Calu3 (cell line): ENCODE data around the gene PAX8. TPM values are rescaled to one million over a fixed set of nuclear protein-coding genes. Genes with fewer than 3 reads are reported as not detected.
"Not testable (repeated sequence)": the region's sequence is repeated elsewhere in the genome, so short reads cannot be mapped to it uniquely, and the experiment has no call there.

ENCODE experiments used
- BruUV-seq: library from RNA; stranded (reverse); fragments of 400-500 nt; replicated peaks from 2 replicates; lab custom pipeline; 2021; lab: Mats Ljungman, UMichigan
- CTCF ChIA-PET: fragments of 300-600 bp; sonication (Branson Sonifier 250); formaldehyde crosslinking; loops from one replicate; lab custom pipeline; 2022; ENCODE audit warnings: antibody characterized with exemption; lab: Charles Lee
- DNase-seq: peaks from one replicate; pipeline ENCODE4 v3.0.0; 2022
- H3K27ac Mint-ChIP-seq: one replicate; pipeline ENCODE4 v1.8.0; 2022; ENCODE audit warnings: mixed read lengths; ENCODE audit not compliant: unreplicated experiment
- H3K27me3 Mint-ChIP-seq: one replicate; pipeline ENCODE4 v1.8.0; 2022; ENCODE audit warnings: mixed read lengths; ENCODE audit not compliant: unreplicated experiment
- H3K36me3 Mint-ChIP-seq: one replicate; pipeline ENCODE4 v1.8.0; 2022; ENCODE audit warnings: mild to moderate bottlenecking, moderate library complexity, mixed read lengths; ENCODE audit not compliant: insufficient read depth, unreplicated experiment
- H3K4me1 Mint-ChIP-seq: one replicate; pipeline ENCODE4 v1.8.0; 2022; ENCODE audit warnings: mild to moderate bottlenecking, low read depth, mixed read lengths; ENCODE audit not compliant: unreplicated experiment
- H3K4me3 Mint-ChIP-seq: one replicate; pipeline ENCODE4 v1.8.0; 2022; ENCODE audit warnings: mild to moderate bottlenecking, low read depth, moderate library complexity, mixed read lengths; ENCODE audit not compliant: unreplicated experiment
- H3K9me3 Mint-ChIP-seq: one replicate; pipeline ENCODE4 v1.8.0; 2022; ENCODE audit warnings: low read depth, mixed read lengths; ENCODE audit not compliant: unreplicated experiment
- intact Hi-C: fragments of 100-400 bp; cut with micrococcal nuclease; formaldehyde crosslinking; loops from one replicate; pipeline ENCODE4 v1.10.0; 2022; ENCODE audit not compliant: unreplicated experiment
- total RNA-seq: library from RNA; stranded (reverse); gene quantifications from 2 replicates; pipeline ENCODE4 v1.2.3, GENCODE V29; 2022
- TF ChIP-seq, protein P1 (sequence below): fragments of 200-600 bp; IDR thresholded peaks from one replicate; pipeline ENCODE4 v1.8.0; 2022; ENCODE audit warnings: antibody characterized with exemption; ENCODE audit not compliant: unreplicated experiment

Gene PAX8
- total RNA-seq, 1 experiment from 2014 or later, result 12.2 TPM

DNA sequence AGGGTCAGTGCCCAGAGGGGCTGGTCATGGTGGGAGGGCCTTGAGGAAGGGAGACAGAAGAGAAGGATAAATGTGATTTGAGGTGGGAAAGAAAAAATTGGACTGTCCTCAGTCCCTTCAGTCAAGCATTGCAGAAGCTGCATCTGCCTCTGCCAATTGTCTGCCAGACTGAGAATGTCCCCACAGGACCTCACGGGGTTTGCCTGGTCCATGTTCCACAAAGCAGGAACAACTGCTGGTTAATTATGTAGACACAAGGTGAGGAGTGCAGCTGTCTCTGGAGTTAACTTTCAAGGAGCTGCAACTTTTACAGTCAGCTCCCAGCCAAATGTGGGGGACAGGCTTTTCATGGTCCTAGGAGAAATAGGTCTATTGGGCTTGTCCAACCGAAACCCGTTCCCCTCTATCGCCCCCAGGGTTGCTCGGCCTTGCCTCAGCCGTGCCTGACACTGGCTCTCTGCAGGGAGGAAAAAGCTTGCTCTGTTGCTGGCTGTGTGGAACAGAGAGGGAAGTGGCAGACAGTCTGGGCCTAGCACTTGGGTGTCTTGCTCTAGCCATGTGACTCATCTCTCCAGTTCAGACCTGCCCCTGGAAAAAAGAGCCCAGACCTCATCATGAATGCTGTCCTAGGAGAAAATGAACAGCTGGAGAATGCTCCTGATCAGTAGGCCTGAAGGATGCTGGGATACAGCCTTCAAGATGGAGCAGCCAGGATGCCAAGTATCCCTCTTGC lies 31.1 kb upstream of the PAX8 start:
- intact Hi-C loops, result no loop called here
- H3K27me3 Mint-ChIP-seq, result no peaks in the 10 kb centered on the region
- CTCF ChIA-PET, result no interaction called here
- H3K4me3 Mint-ChIP-seq, result no peak overlapping the region
- BruUV-seq, result no TSS peak
- H3K36me3 Mint-ChIP-seq, result peaks cover 7% of the 10 kb centered on the region
- H3K4me1 Mint-ChIP-seq, result peaks cover 17% of the 10 kb centered on the region
- no peak overlapping the region for H3K27ac Mint-ChIP-seq
- H3K9me3 Mint-ChIP-seq, result peaks cover 3% of the 10 kb centered on the region
- TF ChIP-seq, protein P1, sequence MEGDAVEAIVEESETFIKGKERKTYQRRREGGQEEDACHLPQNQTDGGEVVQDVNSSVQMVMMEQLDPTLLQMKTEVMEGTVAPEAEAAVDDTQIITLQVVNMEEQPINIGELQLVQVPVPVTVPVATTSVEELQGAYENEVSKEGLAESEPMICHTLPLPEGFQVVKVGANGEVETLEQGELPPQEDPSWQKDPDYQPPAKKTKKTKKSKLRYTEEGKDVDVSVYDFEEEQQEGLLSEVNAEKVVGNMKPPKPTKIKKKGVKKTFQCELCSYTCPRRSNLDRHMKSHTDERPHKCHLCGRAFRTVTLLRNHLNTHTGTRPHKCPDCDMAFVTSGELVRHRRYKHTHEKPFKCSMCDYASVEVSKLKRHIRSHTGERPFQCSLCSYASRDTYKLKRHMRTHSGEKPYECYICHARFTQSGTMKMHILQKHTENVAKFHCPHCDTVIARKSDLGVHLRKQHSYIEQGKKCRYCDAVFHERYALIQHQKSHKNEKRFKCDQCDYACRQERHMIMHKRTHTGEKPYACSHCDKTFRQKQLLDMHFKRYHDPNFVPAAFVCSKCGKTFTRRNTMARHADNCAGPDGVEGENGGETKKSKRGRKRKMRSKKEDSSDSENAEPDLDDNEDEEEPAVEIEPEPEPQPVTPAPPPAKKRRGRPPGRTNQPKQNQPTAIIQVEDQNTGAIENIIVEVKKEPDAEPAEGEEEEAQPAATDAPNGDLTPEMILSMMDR, result no peak
- DNase-seq, result no peak

DNA sequence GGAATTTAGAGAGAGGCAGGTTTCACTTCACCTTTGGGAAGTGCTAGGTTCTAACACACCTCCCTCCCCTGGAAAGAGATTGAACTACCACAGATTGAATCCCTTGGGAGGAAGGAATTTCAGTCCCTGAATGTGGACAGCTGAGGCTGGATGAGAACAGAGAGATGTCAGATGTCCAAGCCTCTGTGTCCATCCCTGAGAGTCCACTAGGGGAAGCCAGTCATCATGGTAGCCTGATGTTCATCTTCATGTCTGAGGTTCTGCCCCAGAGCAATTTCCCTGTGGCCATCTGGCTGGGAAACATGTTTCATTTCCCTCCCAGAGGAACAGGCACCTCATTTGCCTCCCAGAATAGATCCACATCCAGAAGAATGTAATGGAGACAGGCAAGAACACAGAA lies 30.1 kb upstream of the PAX8 start:
- H3K27me3 Mint-ChIP-seq, intact Hi-C loops, CTCF ChIA-PET, H3K9me3 Mint-ChIP-seq, DNase-seq, H3K36me3 Mint-ChIP-seq, H3K27ac Mint-ChIP-seq, BruUV-seq, H3K4me3 Mint-ChIP-seq: not testable (repeated sequence)
- peaks cover 17% of the 10 kb centered on the region for H3K4me1 Mint-ChIP-seq

DNA sequence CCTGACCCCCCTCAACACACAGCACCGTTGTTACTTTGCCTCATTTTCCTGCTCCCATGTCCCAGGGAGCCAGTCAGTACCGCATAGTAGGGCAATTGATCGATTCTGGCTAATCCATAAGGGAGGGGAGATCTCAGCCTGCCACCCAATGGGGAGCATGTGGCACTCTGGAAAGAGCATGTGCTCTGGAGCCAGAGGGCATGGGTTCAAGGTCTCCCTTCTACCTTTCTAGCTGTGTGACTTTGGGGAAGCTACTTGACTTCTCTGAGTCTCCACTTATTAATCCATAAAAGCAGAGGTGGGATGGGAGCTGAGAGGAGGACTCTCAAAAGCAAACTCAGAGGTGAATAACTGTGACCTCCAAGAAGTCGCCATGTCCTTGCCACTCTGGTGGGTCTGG lies 27.5 kb upstream of the PAX8 start:
- H3K36me3 Mint-ChIP-seq, intact Hi-C loops, CTCF ChIA-PET, BruUV-seq, H3K9me3 Mint-ChIP-seq, H3K4me3 Mint-ChIP-seq, DNase-seq, H3K27me3 Mint-ChIP-seq, H3K27ac Mint-ChIP-seq: not testable (repeated sequence)
- peaks cover 17% of the 10 kb centered on the region for H3K4me1 Mint-ChIP-seq

DNA sequence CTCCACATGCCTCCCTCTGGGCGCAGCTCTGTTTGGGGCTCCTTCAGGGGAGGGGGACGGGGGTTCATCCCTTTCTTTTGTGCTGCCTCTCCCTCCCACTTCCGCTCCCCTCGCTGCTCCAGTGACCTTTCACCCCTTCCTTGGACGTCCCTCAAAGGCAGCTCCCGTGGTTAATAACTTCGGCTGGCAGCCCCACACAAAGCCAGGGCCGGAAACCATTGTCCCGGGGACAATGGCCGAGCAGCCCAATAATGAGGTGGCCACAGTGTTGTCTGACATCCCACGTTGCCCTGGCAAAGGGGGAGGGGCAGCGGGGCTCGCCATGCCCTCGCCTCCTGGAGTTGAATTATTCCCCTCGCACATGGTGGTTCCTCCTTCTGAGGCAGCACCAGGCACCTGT lies 27.0 kb upstream of the PAX8 start:
- H3K4me3 Mint-ChIP-seq, H3K36me3 Mint-ChIP-seq, DNase-seq, H3K27ac Mint-ChIP-seq, H3K27me3 Mint-ChIP-seq, BruUV-seq, H3K9me3 Mint-ChIP-seq, intact Hi-C loops, CTCF ChIA-PET: not testable (repeated sequence)
- peaks cover 17% of the 10 kb centered on the region for H3K4me1 Mint-ChIP-seq

DNA sequence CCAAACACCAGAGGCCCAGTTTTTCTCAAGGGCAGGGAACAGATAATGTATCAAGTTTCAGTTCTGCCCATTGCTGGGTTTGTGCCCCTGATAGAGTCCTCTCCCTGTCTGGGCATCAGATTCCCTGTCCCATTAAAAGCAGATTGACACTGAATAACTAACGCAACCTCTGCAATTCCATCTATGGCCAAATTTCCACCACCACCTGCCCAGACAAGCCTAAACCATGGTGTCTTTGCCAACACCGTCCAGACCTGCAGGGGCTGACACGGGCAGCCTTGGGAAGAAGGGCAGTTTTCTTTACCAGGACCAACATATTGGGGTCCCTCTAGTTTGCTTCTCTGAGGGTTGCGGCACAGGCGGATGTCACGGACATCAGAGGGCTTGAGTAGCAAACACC lies 26.4 kb upstream of the PAX8 start:
- BruUV-seq, result no TSS peak
- Mint-ChIP-seq H3K27me3 (no peaks in the 10 kb centered on the region), H3K4me3 (no peak overlapping the region), H3K9me3 (peaks cover 3% of the 10 kb centered on the region), H3K27ac (no peak overlapping the region), H3K36me3 (peaks cover 7% of the 10 kb centered on the region), H3K4me1 (peaks cover 17% of the 10 kb centered on the region)
- TF ChIP-seq, protein P1, result no peak
- no peak for DNase-seq
- intact Hi-C loops, result no loop called here
- CTCF ChIA-PET, result no interaction called here

DNA sequence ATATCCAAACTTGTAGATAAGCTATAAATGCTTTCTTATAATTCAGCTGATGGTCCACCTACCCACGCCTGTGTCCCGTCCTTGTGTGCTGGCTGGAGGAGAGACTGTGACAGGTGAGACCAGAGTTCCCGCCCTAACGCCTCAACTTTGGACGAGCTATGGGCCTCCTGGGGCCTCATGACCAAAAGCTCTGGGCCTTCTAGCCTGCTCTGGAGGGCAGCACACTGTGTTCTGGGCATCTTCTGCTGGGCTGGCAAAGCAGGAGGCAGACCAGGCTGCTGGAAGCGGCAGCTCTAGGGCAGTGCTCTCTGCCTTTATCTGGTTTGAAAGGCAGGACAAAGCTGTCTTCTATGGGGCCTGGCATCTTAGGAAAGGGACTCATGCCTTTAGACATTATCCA lies 26.0 kb upstream of the PAX8 start:
- H3K36me3 Mint-ChIP-seq, result peaks cover 7% of the 10 kb centered on the region
- CTCF ChIA-PET, result no interaction called here
- DNase-seq, result no peak
- no peak overlapping the region for H3K27ac Mint-ChIP-seq
- H3K4me3 Mint-ChIP-seq, result no peak overlapping the region
- TF ChIP-seq, protein P1, result no peak
- intact Hi-C loops, result no loop called here
- H3K4me1 Mint-ChIP-seq, result peaks cover 17% of the 10 kb centered on the region
- peaks cover 3% of the 10 kb centered on the region for H3K9me3 Mint-ChIP-seq
- H3K27me3 Mint-ChIP-seq, result no peaks in the 10 kb centered on the region
- no TSS peak for BruUV-seq

DNA sequence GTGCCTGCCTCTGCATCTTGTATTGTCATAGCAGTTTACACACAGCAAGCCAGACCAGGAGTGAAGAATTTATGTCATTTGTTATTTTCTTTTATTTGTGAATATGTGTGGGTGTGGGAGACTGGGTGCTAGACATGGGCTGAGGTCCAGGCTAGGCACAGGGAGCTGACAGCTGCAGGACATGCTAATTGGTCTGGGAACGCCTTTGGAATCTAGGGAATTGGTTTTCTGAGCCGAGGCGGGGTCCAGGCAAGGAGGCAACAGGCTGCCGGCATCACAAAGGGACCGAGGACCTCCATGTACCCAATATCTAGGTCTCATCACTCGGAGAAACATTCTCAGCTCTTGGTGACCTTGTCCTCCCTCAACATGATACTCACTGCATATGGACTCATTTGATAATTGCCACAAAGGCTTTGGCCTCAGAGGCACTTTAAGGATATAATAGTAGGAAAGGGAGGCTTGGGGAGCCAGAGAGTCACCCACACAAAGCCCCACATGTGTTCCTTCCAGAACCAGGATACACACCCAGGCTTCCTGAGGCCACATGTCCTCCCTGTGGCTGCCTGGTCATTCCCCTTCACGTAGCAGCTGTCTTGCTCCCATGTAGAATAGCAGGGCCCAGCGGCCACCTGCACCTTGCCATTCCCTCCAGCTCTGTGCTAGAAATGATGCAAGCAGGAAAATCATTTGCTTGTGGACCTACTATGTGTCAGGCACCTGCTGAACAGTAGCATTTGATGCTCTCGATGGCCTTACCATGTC lies 23.7 kb upstream of the PAX8 start:
- H3K9me3 Mint-ChIP-seq, H3K27ac Mint-ChIP-seq, H3K4me3 Mint-ChIP-seq, H3K36me3 Mint-ChIP-seq, H3K4me1 Mint-ChIP-seq, BruUV-seq, H3K27me3 Mint-ChIP-seq, DNase-seq, intact Hi-C loops: not testable (repeated sequence)
- CTCF ChIA-PET, result interaction anchor here (0.6 kb wide), 1 partner anchor 164 kb away, joined by 3 read pairs; no protein-coding TSS in a partner anchor
